Kidney (tissue), 14 donors: ENCODE data around the gene KCNQ1. TPM values are rescaled to one million over a fixed set of nuclear protein-coding genes. Genes with fewer than 3 reads are reported as not detected.

Experiments
- DNase-seq, 5 donors: peaks; one replicate each; pipeline ENCODE4 v3.0.0-alpha.2; 2013 to 2020
- FAIRE-seq: peaks from 2 replicates; lab custom pipeline; 2012; peaks lifted over from hg19 to GRCh38; lab: Jason Lieb, UNC
- H3K27ac ChIP-seq, 2 donors: one replicate each; pipeline ENCODE4 v1.7.0; 2013; ENCODE audit warnings: low read depth in 2 of 2, low read length in 2 of 2, inconsistent platforms in 1 of 2
- H3K27me3 ChIP-seq: one replicate; pipeline ENCODE4 v1.7.1; 2013; ENCODE audit warnings: low read length, inconsistent platforms; ENCODE audit not compliant: control insufficient read depth, insufficient read depth
- H3K36me3 ChIP-seq, 3 donors: one replicate each; pipeline versions ENCODE4 v1.7.0 to v1.7.1; 2013; ENCODE audit warnings: low read length in 3 of 3, control low read depth in 1 of 3, inconsistent platforms in 1 of 3; ENCODE audit not compliant: insufficient read depth in 3 of 3, control insufficient read depth in 2 of 3
- H3K4me1 ChIP-seq, 3 donors: one replicate each; pipeline versions ENCODE4 v1.7.0 to v1.7.1; 2013; ENCODE audit warnings: low read length in 3 of 3, inconsistent platforms in 1 of 3, low read depth in 1 of 3; ENCODE audit not compliant: control insufficient read depth in 2 of 3, insufficient read depth in 2 of 3
- H3K4me3 ChIP-seq, 3 donors: one replicate each; pipeline versions ENCODE4 v1.7.0 to v1.8.1; 2013; ENCODE audit warnings: low read length in 3 of 3, control low read depth in 1 of 3, inconsistent platforms in 1 of 3
- H3K9ac ChIP-seq, 3 donors: one replicate each; pipeline versions ENCODE4 v1.7.0 to v1.7.1; 2013; ENCODE audit warnings: low read length in 3 of 3, control low read depth in 1 of 3, inconsistent platforms in 1 of 3
- H3K9me3 ChIP-seq, 3 donors: one replicate each; pipeline versions ENCODE4 v1.7.0 to v1.7.1; 2013; ENCODE audit warnings: low read length in 3 of 3, control low read depth in 1 of 3, inconsistent platforms in 1 of 3; ENCODE audit not compliant: control insufficient read depth in 2 of 3, insufficient read depth in 1 of 3
- intact Hi-C: fragments of 100-400 bp; cut with DNase I; formaldehyde crosslinking; loops from one replicate; pipeline ENCODE4 v1.11.1; 2022
- polyA plus RNA-seq: library from polyadenylated mRNA; stranded (reverse); fragments of 350-450 nt; fragmentation: Illumina TruSeq; extraction: RNeasy Lipid Tissue Mini Kit (QIAGEN cat#74804); gene quantifications from one replicate; pipeline ENCODE4 v1.2.3, GENCODE V29; 2014; ENCODE audit warnings: low read depth, low replicate concordance; ENCODE audit not compliant: insufficient read depth
- total RNA-seq: library from RNA; stranded (reverse); fragmentation: NEBNext Ultra II Directional; extraction: Animal tissue kit (Norgen Biotek cat#: 25700); gene quantifications from one replicate; pipeline ENCODE4 v1.2.1, GENCODE V29; 2021
- TF ChIP-seq, protein P1 (sequence below): IDR thresholded peaks from 3 replicates; pipeline ENCODE4 v1.5.1; 2012; ENCODE audit warnings: mild to moderate bottlenecking, moderate library complexity, borderline replicate concordance; ENCODE audit not compliant: insufficient read depth; ENCODE audit errors: extremely low read depth
- donor health status: control.
- donor health status: control.
- donor health status: control.
- donor health status: control.
- donor health status: control.
- donor health status: DM: yes; HTN: yes; CAD: no.
- donor health status: Normal renal cell carcinoma (clear cell type).

The KCNQ1 gene
- total and polyA plus RNA-seq, 2 donors from 2014 or later, result 45.5 to 49.4 TPM

- Histone ChIP-seq H3K27me3 (no peaks in the 10 kb centered on the region), H3K27ac (no peak overlapping the region), H3K9me3 (peaks cover 0 to 38% (median 0%) of the 10 kb centered on the region in 3 donors), H3K4me3 (no peak overlapping the region), H3K9ac (no peak overlapping the region), H3K4me1 (no peaks in the 10 kb centered on the region), H3K36me3 (peaks cover 0 to 6% (median 0%) of the 10 kb centered on the region in 3 donors)
- peak in 1 of 5 donors; percentile 29 for DNase-seq
- intact Hi-C loops, result no loop called here
- TF ChIP-seq, protein P1, sequence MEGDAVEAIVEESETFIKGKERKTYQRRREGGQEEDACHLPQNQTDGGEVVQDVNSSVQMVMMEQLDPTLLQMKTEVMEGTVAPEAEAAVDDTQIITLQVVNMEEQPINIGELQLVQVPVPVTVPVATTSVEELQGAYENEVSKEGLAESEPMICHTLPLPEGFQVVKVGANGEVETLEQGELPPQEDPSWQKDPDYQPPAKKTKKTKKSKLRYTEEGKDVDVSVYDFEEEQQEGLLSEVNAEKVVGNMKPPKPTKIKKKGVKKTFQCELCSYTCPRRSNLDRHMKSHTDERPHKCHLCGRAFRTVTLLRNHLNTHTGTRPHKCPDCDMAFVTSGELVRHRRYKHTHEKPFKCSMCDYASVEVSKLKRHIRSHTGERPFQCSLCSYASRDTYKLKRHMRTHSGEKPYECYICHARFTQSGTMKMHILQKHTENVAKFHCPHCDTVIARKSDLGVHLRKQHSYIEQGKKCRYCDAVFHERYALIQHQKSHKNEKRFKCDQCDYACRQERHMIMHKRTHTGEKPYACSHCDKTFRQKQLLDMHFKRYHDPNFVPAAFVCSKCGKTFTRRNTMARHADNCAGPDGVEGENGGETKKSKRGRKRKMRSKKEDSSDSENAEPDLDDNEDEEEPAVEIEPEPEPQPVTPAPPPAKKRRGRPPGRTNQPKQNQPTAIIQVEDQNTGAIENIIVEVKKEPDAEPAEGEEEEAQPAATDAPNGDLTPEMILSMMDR, result no peak
- no peak for FAIRE-seq
These were observed 217.2 kb downstream of the KCNQ1 start for GRCh38 chr11:2662024-2662312.

- Histone ChIP-seq H3K36me3 (peaks cover 0 to 6% (median 0%) of the 10 kb centered on the region in 3 donors), H3K4me1 (no peaks in the 10 kb centered on the region), H3K4me3 (no peak overlapping the region), H3K9me3 (peaks cover 0 to 32% (median 0%) of the 10 kb centered on the region in 3 donors), H3K27me3 (no peaks in the 10 kb centered on the region), H3K27ac (no peak overlapping the region), H3K9ac (no peak overlapping the region)
- FAIRE-seq (no peak), DNase-seq (peak in 3 of 5 donors; percentile 6 to 50 (median 31))
- intact Hi-C loops, result no loop called here
- TF ChIP-seq, protein P1, result no peak
These were observed 217.9 kb downstream of the KCNQ1 start for GRCh38 chr11:2662430-2663299.

- Histone ChIP-seq H3K4me1 (no peaks in the 10 kb centered on the region), H3K9me3 (peaks cover 0 to 29% (median 0%) of the 10 kb centered on the region in 3 donors), H3K9ac (no peak overlapping the region), H3K36me3 (peaks cover 0 to 6% (median 0%) of the 10 kb centered on the region in 3 donors), H3K27ac (no peak overlapping the region), H3K4me3 (no peak overlapping the region), H3K27me3 (no peaks in the 10 kb centered on the region)
- DNase-seq (peak in 3 of 5 donors; percentile 9 to 30 (median 29)), FAIRE-seq (no peak)
- TF ChIP-seq, protein P1, result no peak
- intact Hi-C loops, result no loop called here
These were observed 218.7 kb downstream of the KCNQ1 start for GRCh38 chr11:2663506-2663905.
